ENCODE data around the gene MSH3.
A peak's percentile ranks its signal among the peaks of the same experiment; 100 is the strongest.

Gene MSH3

DNA sequence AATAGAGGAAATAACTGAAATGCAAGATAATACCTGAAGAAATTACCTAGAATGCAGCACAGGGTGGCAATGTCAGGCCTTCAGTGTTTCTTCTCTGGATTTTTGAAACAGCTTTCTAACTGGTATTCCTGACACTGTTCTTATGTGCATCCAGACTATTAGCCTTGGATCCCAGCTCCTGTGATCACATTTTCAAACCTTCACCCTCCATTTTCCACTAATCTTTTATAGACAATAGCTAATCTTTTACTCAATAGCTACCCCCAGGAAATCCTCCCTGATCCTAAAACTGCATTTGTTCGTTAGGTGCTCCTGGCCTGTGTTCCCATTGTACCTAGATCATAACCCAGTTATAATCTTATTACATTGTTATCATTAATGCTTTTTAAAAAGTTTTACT is 101.8 kb downstream of the MSH3 start:
- Mint-ChIP-seq H3K9me3 (no peaks in the 10 kb centered on the region), H3K4me3 (no peak overlapping the region), H3K36me3 (ENCODE audit: low read depth) (peaks cover 30% of the 10 kb centered on the region), H3K27ac (no peak overlapping the region), H3K27me3 (ENCODE audit: low read depth, poor library complexity) (no peaks in the 10 kb centered on the region), H3K4me1 (peaks cover 16% of the 10 kb centered on the region)
- DNase-seq, result no peak
- TF ChIP-seq, protein P1, sequence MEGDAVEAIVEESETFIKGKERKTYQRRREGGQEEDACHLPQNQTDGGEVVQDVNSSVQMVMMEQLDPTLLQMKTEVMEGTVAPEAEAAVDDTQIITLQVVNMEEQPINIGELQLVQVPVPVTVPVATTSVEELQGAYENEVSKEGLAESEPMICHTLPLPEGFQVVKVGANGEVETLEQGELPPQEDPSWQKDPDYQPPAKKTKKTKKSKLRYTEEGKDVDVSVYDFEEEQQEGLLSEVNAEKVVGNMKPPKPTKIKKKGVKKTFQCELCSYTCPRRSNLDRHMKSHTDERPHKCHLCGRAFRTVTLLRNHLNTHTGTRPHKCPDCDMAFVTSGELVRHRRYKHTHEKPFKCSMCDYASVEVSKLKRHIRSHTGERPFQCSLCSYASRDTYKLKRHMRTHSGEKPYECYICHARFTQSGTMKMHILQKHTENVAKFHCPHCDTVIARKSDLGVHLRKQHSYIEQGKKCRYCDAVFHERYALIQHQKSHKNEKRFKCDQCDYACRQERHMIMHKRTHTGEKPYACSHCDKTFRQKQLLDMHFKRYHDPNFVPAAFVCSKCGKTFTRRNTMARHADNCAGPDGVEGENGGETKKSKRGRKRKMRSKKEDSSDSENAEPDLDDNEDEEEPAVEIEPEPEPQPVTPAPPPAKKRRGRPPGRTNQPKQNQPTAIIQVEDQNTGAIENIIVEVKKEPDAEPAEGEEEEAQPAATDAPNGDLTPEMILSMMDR (IDR thresholded peaks at IDR 0.05), result no peak

DNA sequence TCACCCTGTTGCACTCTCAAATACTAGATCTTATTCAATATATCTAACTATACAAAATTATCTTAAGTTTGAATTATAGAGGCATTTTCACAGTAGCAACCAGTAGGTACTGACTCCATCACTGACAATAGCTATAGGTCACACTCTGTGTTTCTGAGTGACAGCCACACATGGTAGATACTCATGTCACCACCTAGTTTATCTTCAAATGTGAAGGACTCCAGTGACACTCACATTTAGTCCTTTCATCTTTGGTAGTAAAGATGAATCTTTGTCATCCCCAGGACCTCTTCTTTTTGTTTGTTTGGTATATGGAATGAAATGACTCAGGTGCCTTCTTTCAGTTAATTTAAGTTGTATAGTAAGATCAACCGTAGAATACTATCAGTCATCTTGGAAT is 102.8 kb downstream of the MSH3 start:
- Mint-ChIP-seq H3K27me3 (ENCODE audit: low read depth, poor library complexity) (no peaks in the 10 kb centered on the region), H3K27ac (no peak overlapping the region), H3K4me3 (no peak overlapping the region), H3K36me3 (ENCODE audit: low read depth) (peaks cover 27% of the 10 kb centered on the region), H3K9me3 (no peaks in the 10 kb centered on the region), H3K4me1 (peaks cover 16% of the 10 kb centered on the region)
- DNase-seq, result no peak
- TF ChIP-seq, protein P1 (IDR thresholded peaks at IDR 0.05), result no peak

DNA sequence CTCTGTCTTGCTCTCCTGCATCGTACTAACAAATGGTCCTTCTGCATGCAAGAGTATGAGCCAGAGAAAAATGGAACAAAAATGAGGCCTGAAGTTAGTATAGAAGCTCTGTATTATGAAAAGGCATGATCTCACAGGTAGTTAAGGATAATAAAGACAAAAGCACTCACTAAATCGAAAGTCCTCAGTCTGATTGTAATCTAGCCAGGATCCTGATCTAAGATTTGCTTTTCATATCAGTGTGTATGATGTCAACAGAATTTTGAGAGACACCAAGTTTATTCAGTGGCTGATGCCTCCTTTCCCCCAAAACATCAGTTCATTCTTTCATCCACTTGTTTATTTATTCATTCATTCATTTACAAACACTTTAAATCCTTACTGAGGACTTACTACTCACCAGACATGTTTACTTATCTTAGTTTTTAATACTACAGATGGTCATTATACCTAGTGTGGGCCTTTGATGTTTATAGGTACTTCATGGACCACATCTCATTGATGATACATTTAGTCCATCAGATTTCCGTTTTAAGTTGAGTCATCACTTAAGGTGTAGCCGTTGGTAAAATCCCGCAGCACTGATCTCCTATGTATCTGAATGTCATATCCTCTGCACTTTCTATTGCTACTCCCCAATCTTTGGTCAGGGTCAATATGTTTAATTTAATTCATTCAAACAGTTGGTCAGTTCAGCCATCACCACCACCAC is 105.6 kb downstream of the MSH3 start:
- no peaks in the 10 kb centered on the region for H3K9me3 Mint-ChIP-seq
- no peaks in the 10 kb centered on the region for H3K27me3 Mint-ChIP-seq (ENCODE audit: low read depth, poor library complexity)
- peak overlapping the region; percentile 74 for H3K27ac Mint-ChIP-seq
- no peak for DNase-seq
- TF ChIP-seq, protein P1 (IDR thresholded peaks at IDR 0.05), result no peak
- H3K36me3 Mint-ChIP-seq (ENCODE audit: low read depth), result peaks cover 16% of the 10 kb centered on the region
- peaks cover 8% of the 10 kb centered on the region for H3K4me1 Mint-ChIP-seq
- no peak overlapping the region for H3K4me3 Mint-ChIP-seq

DNA sequence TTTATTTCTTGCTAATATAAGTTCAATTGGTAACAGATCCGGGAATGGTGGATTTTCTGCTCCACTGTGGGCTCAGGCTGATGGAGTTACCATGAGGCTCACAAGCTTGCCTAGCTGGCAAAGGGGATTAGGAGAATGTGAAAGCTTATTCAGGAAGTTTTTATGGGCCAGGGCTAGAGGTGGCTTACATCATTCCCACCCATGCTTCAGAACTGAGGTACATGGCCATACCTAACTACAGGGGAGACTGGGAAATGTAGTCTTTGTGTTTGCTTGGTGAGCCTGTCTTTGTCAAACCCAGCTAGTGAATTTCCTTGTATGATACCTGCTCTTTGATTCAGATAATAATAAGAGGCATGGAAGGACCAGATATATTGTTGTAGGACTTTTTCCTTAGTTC is 106.2 kb downstream of the MSH3 start:
- Mint-ChIP-seq H3K36me3 (ENCODE audit: low read depth) (peaks cover 16% of the 10 kb centered on the region), H3K27ac (peak overlapping the region; percentile 74), H3K27me3 (ENCODE audit: low read depth, poor library complexity) (no peaks in the 10 kb centered on the region), H3K9me3 (no peaks in the 10 kb centered on the region), H3K4me1 (peaks cover under 1% of the 10 kb centered on the region), H3K4me3 (no peak overlapping the region)
- TF ChIP-seq, protein P1 (IDR thresholded peaks at IDR 0.05), result no peak
- DNase-seq, result no peak

DNA sequence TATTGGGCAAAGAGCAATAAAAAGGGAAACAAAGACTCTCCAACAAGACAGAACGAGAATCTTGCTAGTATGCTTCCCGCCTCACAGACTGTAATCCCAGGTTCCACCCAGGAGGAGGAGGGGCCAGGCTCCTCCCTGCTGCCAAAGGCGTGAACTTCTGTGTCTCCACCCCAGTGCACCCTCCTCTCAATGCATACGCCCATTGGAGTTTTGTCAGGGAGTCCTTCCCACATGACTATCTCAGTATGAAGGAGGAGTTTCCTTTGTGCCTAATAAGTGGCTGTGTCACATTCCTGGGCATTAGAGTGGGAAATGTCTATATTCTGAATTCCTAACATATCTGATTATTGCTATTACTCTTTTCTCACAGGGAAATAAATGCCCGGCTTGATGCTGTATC is 106.7 kb downstream of the MSH3 start:
- Mint-ChIP-seq H3K9me3 (no peaks in the 10 kb centered on the region), H3K27me3 (ENCODE audit: low read depth, poor library complexity) (no peaks in the 10 kb centered on the region), H3K36me3 (ENCODE audit: low read depth) (peaks cover 16% of the 10 kb centered on the region), H3K27ac (no peak overlapping the region), H3K4me1 (no peaks in the 10 kb centered on the region), H3K4me3 (no peak overlapping the region)
- TF ChIP-seq, protein P1 (IDR thresholded peaks at IDR 0.05), result no peak
- DNase-seq, result no peak

DNA sequence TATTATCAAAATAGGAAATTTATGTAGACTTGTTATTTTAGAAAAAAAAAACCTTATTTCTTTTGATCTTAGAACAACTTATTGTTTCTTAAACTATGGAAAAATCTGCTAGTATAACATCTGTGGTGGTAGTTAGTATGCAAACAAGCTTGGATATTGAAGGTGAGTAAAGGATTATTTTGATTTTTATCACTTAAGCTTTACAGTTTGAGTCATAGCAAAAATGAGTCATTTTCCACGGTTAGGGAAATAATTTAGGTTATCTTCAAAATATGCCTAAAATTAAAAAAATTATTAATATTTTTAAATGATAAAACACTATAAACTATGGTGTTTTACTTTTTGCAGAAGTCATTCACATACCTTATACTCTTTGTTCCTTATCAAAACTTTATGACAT is 107.5 kb downstream of the MSH3 start:
- H3K27me3 Mint-ChIP-seq (ENCODE audit: low read depth, poor library complexity), result no peaks in the 10 kb centered on the region
- no peak overlapping the region for H3K27ac Mint-ChIP-seq
- no peak for DNase-seq
- peaks cover 16% of the 10 kb centered on the region for H3K36me3 Mint-ChIP-seq (ENCODE audit: low read depth)
- H3K4me3 Mint-ChIP-seq, result no peak overlapping the region
- TF ChIP-seq, protein P1 (IDR thresholded peaks at IDR 0.05), result no peak
- H3K9me3 Mint-ChIP-seq, result no peaks in the 10 kb centered on the region
- no peaks in the 10 kb centered on the region for H3K4me1 Mint-ChIP-seq
